Choroid plexus epithelial cell (primary cell): ENCODE data around the gene EDC4.

Experiments
- DNase-seq: peaks from one replicate; pipeline ENCODE4 v3.0.0-alpha.2; 2010; ENCODE audit warnings: low read depth
- H3K4me3 ChIP-seq: 2 replicates; pipeline ENCODE4 v1.5.1; 2011; ENCODE audit warnings: low read depth, mild to moderate bottlenecking, control low read depth, low read length, moderate library complexity
- CTCF ChIP-seq: conservative IDR thresholded peaks from 2 replicates; pipeline ENCODE4 v1.5.1; 2011; ENCODE audit warnings: low read depth, mild to moderate bottlenecking, control low read depth, inconsistent platforms, low read length, moderate library complexity

EDC4 gene

GRCh38 chr16:67878846-67879245 is 6.0 kb downstream of the EDC4 start:
- TF ChIP-seq CTCF = no peak
- H3K4me3 ChIP-seq = no peak overlapping the region
- no peak for DNase-seq

GRCh38 chr16:67879462-67879861 is 6.6 kb downstream of the EDC4 start:
- no peak overlapping the region for H3K4me3 ChIP-seq
- DNase-seq = no peak
- no peak for TF ChIP-seq CTCF

- no peak overlapping the region for H3K4me3 ChIP-seq
- no peak for DNase-seq
- TF ChIP-seq CTCF = no peak
Observed at GRCh38 chr16:67879936-67880335, 7.1 kb downstream of the EDC4 start.

GRCh38 chr16:67880584-67880983 is 7.7 kb downstream of the EDC4 start:
- no peak for DNase-seq
- TF ChIP-seq CTCF = no peak
- H3K4me3 ChIP-seq = no peak overlapping the region

- no peak overlapping the region for H3K4me3 ChIP-seq
- TF ChIP-seq CTCF = no peak
Observed at GRCh38 chr16:67881621-67882161, 8.8 kb downstream of the EDC4 start.

GRCh38 chr16:67882374-67883145 is 9.7 kb downstream of the EDC4 start:
- no peak for DNase-seq

More at GRCh38 chr16:67881621-67882161, 8.8 kb downstream of the EDC4 start:
- DNase-seq = no peak

More at GRCh38 chr16:67882374-67883145, 9.7 kb downstream of the EDC4 start:
- no peak overlapping the region for H3K4me3 ChIP-seq
- no peak for TF ChIP-seq CTCF
